Inferior parietal cortex (tissue), 1 donor: Measurements from ENCODE around the gene BCKDHB.

Experiments
- DNase-seq: peaks from one replicate; pipeline ENCODE4 v3.0.0-alpha.2; 2016; ENCODE audit errors: extremely low spot score

The BCKDHB gene

GRCh38 chr6:80151635-80152034, 45.2 kb downstream of the BCKDHB start:
- no peak for DNase-seq

DNA sequence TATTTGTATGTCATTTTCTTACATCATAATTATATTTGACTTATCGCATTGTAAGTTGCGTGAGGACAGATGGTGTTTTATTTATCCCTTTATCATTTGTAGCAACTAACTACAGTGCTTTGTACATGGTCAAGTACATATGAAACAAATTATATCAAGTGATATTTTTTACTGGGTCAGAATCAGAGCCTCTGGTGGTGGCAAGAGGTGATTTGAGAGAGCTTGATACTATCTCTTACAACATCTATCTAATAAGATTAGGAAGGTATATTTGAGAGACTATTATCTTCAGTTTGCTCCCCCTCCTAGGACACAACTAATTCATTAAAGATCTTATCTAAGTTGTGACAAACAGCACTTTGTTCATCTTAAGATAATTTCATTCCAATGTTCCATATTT, 47.7 kb downstream of the BCKDHB start:
- DNase-seq, result no peak

- no peak for DNase-seq
These were observed 49.8 kb downstream of the BCKDHB start for GRCh38 chr6:80156221-80156620.

- DNase-seq, result no peak
These were observed 52.1 kb downstream of the BCKDHB start for GRCh38 chr6:80158478-80158989.

GRCh38 chr6:80161434-80161833, 55.0 kb downstream of the BCKDHB start:
- no peak for DNase-seq

- DNase-seq, result no peak
These were observed 57.3 kb downstream of the BCKDHB start for GRCh38 chr6:80163754-80164187.

DNA sequence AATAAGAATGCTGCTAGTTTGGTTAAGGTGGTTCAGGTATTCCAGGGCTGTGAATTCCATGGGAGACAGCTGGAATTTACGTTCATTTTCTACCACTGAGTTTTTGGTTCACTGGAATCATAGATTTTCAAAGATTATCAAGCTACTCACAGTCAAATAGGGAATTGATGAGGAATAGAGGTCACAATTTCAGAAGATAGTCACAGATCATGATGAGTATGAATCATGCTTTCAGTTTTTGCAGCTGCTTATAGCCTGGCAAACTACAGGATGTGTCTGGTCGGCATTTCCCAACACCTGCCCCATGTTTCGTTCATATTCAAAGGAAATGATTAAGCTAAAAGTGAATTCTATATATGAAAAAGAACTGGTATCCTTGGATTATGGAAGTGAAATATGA, 58.7 kb downstream of the BCKDHB start:
- no peak for DNase-seq

GRCh38 chr6:80165819-80166218, 59.3 kb downstream of the BCKDHB start:
- DNase-seq, result no peak

DNA sequence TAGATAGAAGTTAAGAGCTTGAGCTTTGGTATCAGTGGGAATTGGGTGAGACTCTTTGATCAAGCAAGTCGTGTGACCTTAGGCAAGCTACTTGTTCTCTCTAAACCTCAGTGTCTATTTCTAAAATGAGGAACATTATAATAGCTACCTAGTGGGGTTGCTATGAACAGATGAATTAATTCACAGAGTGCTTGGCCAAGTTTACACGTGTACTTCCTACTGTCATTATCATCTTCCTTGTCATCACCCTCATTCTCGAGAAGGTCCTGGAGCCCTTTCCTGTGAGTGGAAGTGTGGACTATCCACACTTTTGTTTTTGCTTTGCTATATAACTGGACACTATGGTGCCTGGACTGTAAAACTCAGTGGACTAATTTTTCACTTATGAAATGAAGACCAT, 64.0 kb downstream of the BCKDHB start:
- no peak for DNase-seq

- no peak for DNase-seq
These were observed 66.9 kb downstream of the BCKDHB start for GRCh38 chr6:80173411-80173810.

DNA sequence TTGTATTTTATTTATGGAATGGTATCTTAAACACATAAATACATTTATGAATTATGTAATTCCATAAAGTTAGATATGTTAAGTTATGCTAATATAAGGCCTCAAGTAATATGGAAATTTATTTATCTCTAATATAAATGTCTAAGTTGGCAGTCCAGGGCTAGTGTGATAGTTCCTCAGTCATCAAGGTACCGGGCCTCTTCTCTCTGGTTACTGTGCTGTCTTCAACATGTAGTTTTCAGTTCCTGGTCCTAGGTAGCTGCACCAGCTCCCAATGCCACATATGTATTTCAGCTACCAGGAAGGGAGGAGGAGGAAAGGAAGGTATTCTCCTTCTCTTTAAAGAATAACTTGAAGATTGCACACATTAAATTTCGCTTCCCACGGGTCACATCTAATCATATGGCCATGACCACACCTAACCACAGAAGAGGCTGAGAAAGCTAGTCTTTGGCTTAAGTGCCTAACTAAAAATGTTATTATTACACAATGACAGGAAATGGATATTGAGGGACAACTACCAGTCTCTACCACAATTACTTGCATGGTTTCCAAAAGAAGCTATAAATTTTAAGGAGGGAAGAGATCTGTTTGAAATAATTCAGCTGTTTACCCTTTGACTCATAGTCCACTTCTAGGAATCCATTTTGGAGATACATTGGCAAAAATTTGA, 68.6 kb downstream of the BCKDHB start:
- DNase-seq, result no peak

GRCh38 chr6:80179695-80180094, 73.2 kb downstream of the BCKDHB start:
- DNase-seq, result no peak

GRCh38 chr6:80181352-80182081, 75.0 kb downstream of the BCKDHB start:
- DNase-seq, result no peak

DNA sequence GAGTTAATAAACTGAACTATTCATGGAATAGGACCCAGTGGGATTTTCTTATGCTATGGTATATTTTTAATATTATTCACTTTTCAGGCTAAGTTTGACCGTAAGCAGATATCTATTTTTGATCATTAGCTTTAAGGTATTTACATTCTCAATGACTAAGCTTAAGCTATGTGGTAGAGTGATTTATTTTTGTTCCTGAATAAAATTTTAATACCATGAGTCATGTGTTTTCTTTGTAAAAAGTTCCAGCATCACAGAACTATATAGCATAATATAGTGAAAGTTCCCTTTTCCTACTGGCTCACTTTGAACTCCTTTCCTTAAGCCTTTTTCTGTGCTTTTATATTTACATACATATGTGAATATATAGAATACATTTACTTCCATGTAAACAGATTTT, 75.8 kb downstream of the BCKDHB start:
- DNase-seq, result no peak

GRCh38 chr6:80183019-80183795, 76.7 kb downstream of the BCKDHB start:
- DNase-seq, result no peak

DNA sequence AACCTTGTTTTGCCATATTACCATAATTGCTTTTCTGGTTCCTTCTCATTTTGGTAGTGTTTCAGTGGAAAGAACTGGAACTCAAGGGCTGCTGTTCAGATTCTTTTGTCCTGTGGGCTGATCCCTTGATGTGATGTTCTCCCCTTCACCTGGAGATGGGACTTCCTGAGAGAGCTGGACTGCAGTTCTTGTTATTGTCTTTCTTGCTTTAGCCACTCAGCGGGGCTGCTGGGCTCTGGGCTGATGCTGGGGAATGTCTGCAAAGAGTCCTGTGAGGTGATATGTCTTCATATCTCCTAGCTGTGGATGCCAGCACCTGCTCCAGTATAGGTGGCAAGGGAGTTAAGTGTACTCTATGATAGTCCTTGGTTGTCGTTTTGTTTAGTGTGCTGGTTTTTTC, 79.0 kb downstream of the BCKDHB start:
- no peak for DNase-seq

GRCh38 chr6:80186082-80186481, 79.6 kb downstream of the BCKDHB start:
- no peak for DNase-seq

DNA sequence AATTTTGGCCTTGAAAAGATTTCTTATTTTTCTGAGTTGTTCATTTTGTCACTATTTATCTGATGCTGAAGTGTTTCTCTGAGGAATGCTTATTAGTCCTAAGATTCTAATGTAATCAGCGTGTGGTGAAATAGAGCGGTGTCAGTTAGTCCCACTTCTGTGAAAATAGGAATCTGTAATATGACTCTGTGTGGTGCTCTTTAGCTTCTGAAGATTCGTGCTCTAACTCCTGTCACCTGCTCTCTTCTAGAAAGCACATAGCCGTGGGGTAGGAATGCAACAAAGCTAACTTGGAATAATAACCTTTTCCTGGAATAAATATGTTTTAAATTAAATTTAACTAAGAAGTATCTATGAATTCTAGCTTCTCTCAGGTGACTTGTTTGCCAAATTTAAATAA, 90.4 kb downstream of the BCKDHB start:
- no peak for DNase-seq

DNA sequence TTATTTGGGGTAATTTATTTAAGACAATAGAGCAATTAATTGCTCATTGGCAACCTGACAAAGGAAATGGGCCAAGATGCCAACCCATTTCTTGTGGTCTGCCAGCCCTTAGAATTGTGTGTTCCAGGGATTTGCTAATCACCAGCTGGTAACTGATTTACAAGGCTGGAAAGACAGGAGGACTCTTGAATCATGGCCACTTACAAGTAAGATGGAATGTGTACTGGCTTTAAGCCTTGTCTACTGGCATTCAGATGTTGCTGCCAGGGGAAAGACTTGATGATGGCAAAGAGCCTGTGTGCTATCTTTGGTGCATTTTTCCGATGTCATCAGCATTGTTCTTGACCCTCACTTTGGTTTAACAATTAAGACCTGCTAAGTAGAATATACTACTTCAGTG, 91.0 kb downstream of the BCKDHB start:
- DNase-seq, result no peak

- DNase-seq, result no peak
These were observed 91.5 kb downstream of the BCKDHB start for GRCh38 chr6:80197986-80198385.

DNA sequence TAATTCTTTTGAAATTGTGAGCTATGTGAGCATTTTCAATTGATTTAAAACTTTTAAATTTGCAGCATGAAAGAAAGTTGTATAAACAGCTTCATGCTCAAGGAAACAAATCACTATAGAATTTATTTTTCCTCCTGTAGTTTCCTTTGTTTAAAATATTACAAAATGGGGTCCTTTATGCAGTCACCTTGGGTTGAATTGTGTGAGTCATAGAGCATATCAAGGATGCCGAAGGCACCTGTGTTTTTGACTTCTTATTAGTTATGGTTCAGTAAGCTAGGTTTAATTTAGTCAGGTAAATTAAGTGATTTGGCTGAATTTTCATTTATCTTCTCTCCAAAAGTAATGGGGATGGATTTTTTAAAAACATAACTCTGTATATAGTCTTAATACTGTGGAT, 96.8 kb downstream of the BCKDHB start:
- DNase-seq, result no peak

DNA sequence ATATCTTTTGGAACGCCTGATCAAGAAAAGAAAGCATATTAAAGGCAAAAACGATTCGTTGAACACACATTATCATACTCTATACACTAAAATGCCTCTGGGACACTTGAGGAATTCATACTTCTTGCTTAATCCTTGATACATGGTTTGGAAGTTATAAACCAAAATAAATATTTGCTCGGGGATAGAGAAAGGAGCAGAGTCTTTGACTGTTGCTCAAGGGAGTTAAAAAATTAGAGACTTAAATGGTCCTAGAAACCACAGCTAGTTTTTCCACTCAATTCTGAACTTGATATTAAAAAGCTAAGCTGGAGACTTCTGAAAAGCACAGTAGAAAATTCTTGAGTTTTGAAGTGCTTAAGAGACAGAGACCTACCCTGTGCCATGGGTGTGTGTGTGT, 98.9 kb downstream of the BCKDHB start:
- no peak for DNase-seq

- no peak for DNase-seq
These were observed 100.3 kb downstream of the BCKDHB start for GRCh38 chr6:80206758-80207157.
